OCI-LY7 (cell line): Measurements from ENCODE around the gene NLN.
"Not testable (repeated sequence)": the region's sequence is repeated elsewhere in the genome, so short reads cannot be mapped to it uniquely, and the experiment has no call there.

Experiments
- EZH2phosphoT487 ChIP-seq: fragments of 200-600 bp; sonication (generic); IDR thresholded peaks from 2 replicates; pipeline ENCODE4 v1.6.1; 2018; ENCODE audit warnings: low read depth, borderline replicate concordance, mild to moderate bottlenecking, mixed run types, antibody characterized with exemption, low read length, moderate library complexity, mixed read lengths
- TF ChIP-seq, protein P1 (sequence below): fragments of 200-600 bp; sonication (generic); conservative IDR thresholded peaks from 2 replicates; pipeline ENCODE4 v1.5.1; 2014; ENCODE audit warnings: mild to moderate bottlenecking, antibody characterized with exemption, low read length, moderate library complexity, mixed read lengths

DNA sequence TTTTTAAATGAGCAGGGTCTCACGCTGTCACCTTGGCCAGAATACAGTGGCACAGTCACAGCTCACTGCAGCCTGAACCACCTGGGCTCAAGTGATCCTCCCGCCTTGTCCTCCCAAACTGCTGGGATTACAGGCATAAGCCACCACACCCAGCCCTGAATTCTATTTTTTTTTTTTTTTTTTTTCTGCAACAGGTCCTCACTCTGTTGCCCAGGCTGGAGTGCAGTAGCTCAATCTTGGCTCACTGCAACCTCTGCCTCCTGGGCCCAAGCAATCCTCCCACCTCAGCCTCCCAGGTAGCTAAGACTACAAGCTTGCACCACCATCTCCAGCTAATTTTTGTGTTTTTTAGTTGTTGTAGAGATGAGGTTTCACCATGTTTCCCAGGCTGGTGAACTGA is 51.0 kb downstream of the NLN start:
- TF ChIP-seq, protein P1, sequence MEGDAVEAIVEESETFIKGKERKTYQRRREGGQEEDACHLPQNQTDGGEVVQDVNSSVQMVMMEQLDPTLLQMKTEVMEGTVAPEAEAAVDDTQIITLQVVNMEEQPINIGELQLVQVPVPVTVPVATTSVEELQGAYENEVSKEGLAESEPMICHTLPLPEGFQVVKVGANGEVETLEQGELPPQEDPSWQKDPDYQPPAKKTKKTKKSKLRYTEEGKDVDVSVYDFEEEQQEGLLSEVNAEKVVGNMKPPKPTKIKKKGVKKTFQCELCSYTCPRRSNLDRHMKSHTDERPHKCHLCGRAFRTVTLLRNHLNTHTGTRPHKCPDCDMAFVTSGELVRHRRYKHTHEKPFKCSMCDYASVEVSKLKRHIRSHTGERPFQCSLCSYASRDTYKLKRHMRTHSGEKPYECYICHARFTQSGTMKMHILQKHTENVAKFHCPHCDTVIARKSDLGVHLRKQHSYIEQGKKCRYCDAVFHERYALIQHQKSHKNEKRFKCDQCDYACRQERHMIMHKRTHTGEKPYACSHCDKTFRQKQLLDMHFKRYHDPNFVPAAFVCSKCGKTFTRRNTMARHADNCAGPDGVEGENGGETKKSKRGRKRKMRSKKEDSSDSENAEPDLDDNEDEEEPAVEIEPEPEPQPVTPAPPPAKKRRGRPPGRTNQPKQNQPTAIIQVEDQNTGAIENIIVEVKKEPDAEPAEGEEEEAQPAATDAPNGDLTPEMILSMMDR = not testable (repeated sequence)
- not testable (repeated sequence) for TF ChIP-seq EZH2phosphoT487
